Measurements from ENCODE around the gene PPIH. TPM values are rescaled to one million over a fixed set of nuclear protein-coding genes. Genes with fewer than 3 reads are reported as not detected.

Gene PPIH
- total RNA-seq, 1 experiment from 2014 or later, result 79.0 TPM

DNA sequence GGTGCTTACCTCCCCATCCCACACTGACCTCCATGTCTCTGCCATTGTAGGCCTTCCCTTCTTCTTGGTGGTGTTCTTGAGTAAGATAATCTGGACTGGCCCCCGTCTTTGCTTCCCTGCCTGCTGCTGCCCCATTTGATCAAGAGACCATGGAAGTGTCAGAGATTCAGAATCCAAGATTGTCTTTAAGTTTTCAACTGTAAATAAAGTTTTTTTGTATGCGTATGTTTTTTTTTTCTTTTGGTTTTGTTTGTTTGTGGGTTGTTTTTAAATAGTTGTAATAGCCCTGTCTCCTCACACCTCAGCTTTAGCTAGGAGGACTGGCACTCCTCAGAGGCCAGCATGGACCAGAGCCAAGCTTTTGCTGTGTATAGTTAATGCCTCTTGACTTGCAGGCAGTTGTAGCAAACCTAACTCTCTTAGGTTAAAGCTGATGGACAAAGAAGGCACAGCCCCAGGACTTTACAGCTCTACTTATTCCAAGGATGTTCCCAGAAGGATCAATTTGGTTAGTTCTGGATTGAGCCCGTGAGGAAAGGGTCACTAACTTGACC lies 18.4 kb downstream of the PPIH start:
- Histone ChIP-seq H3K4me1 (ENCODE audit: insufficient read depth, low read length, poor library complexity, severe bottlenecking) (peaks cover 5% of the 10 kb centered on the region), H3K36me3 (ENCODE audit: insufficient read depth, low read length, poor library complexity, severe bottlenecking) (peaks cover 21% of the 10 kb centered on the region), H3K27ac (ENCODE audit: low read depth, low read length, poor library complexity, severe bottlenecking) (no peak overlapping the region), H3K4me3 (ENCODE audit: low read depth, low read length, poor library complexity, severe bottlenecking) (no peak overlapping the region), H3K9me3 (ENCODE audit: low read depth, low read length, poor library complexity, severe bottlenecking) (no peaks in the 10 kb centered on the region), H3K27me3 (replicated peaks; ENCODE audit: insufficient read depth, low read depth, low read length, poor library complexity) (no peaks in the 10 kb centered on the region)
- ChIA-PET POLR2A (ENCODE audit: low non-redundant PET) (no interaction called here), CTCF (no interaction called here)
- TF ChIP-seq EZH2 (IDR thresholded peaks at IDR 0.05; ENCODE audit: borderline replicate concordance, low read depth, low read length, poor library complexity, severe bottlenecking), result no peak
- DNase-seq (ENCODE audit: low spot score), result no peak
- intact Hi-C loops (cut with micrococcal nuclease; ENCODE audit: unreplicated experiment), result no loop called here
- BruUV-seq (replicated peaks), result no TSS peak

DNA sequence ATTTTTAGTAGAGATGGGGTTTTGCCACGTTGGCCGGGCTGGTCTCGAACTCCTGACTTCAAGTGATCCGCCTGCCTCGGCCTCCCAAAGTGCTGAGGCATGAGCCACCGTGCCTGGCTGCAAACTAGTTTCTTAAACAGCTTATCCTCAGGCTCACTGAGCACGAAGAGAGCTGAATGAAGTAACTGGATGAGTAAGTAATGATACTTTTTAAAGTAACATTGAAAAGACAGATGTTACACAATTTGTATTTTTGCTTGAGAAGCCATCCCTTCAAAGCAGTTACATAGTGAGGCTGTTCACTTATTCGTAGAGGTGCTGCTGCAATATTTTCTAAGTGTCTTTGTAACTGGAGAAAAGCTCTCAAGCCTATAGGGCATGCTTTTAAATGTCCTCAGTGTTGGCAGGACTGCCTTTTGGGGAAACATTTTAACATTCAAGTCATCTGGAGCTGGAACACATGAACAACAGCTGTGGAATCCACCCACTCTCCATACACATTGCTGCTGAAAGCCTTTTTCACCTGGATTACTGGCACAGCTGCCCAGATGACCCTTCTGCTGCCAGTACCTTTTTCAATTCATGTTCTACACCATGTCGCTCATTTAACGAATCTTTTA lies 21.3 kb downstream of the PPIH start:
- ChIA-PET POLR2A (ENCODE audit: low non-redundant PET) (no interaction called here), CTCF (no interaction called here)
- TF ChIP-seq EZH2 (IDR thresholded peaks at IDR 0.05; ENCODE audit: borderline replicate concordance, low read depth, low read length, poor library complexity, severe bottlenecking), result no peak
- TF ChIP-seq, protein P1, sequence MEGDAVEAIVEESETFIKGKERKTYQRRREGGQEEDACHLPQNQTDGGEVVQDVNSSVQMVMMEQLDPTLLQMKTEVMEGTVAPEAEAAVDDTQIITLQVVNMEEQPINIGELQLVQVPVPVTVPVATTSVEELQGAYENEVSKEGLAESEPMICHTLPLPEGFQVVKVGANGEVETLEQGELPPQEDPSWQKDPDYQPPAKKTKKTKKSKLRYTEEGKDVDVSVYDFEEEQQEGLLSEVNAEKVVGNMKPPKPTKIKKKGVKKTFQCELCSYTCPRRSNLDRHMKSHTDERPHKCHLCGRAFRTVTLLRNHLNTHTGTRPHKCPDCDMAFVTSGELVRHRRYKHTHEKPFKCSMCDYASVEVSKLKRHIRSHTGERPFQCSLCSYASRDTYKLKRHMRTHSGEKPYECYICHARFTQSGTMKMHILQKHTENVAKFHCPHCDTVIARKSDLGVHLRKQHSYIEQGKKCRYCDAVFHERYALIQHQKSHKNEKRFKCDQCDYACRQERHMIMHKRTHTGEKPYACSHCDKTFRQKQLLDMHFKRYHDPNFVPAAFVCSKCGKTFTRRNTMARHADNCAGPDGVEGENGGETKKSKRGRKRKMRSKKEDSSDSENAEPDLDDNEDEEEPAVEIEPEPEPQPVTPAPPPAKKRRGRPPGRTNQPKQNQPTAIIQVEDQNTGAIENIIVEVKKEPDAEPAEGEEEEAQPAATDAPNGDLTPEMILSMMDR (conservative IDR thresholded peaks at IDR 0.05; ENCODE audit: low read depth, low read length), result no peak
- Histone ChIP-seq H3K9me3 (ENCODE audit: low read depth, low read length, poor library complexity, severe bottlenecking) (no peaks in the 10 kb centered on the region), H3K27ac (ENCODE audit: low read depth, low read length, poor library complexity, severe bottlenecking) (no peak overlapping the region), H3K36me3 (ENCODE audit: insufficient read depth, low read length, poor library complexity, severe bottlenecking) (peaks cover 32% of the 10 kb centered on the region), H3K4me3 (ENCODE audit: low read depth, low read length, poor library complexity, severe bottlenecking) (no peak overlapping the region), H3K4me1 (ENCODE audit: insufficient read depth, low read length, poor library complexity, severe bottlenecking) (peaks cover 5% of the 10 kb centered on the region), H3K27me3 (replicated peaks; ENCODE audit: insufficient read depth, low read depth, low read length, poor library complexity) (no peaks in the 10 kb centered on the region)
- no TSS peak for BruUV-seq (replicated peaks)
- DNase-seq (ENCODE audit: low spot score), result no peak
- intact Hi-C loops (cut with micrococcal nuclease; ENCODE audit: unreplicated experiment), result no loop called here

DNA sequence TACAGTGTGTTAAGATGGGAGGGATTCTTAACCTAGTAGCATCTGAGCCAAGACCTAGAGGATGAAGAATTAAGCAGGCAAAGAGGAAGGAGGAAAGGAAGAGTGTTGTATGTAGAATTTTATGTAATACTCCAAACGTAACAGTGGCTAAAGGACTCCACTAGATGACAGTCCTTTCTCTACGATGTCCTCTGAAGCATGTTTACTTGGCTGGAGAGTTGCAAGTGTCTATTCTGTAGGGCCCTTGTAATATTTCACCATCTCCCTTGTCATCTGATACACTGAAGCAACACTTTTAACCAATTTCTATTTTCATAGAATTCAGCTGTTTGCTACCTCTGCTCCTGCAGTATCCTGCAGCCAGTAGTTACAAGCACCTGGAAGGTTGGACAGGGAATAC lies 21.8 kb downstream of the PPIH start:
- Histone ChIP-seq H3K4me3 (ENCODE audit: low read depth, low read length, poor library complexity, severe bottlenecking) (no peak overlapping the region), H3K4me1 (ENCODE audit: insufficient read depth, low read length, poor library complexity, severe bottlenecking) (peaks cover 8% of the 10 kb centered on the region), H3K9me3 (ENCODE audit: low read depth, low read length, poor library complexity, severe bottlenecking) (no peaks in the 10 kb centered on the region), H3K36me3 (ENCODE audit: insufficient read depth, low read length, poor library complexity, severe bottlenecking) (peaks cover 32% of the 10 kb centered on the region), H3K27me3 (replicated peaks; ENCODE audit: insufficient read depth, low read depth, low read length, poor library complexity) (no peaks in the 10 kb centered on the region), H3K27ac (ENCODE audit: low read depth, low read length, poor library complexity, severe bottlenecking) (peak overlapping the region; percentile 6)
- intact Hi-C loops (cut with micrococcal nuclease; ENCODE audit: unreplicated experiment), result no loop called here
- TF ChIP-seq, protein P1 (conservative IDR thresholded peaks at IDR 0.05; ENCODE audit: low read depth, low read length), result no peak
- no peak for TF ChIP-seq EZH2 (IDR thresholded peaks at IDR 0.05; ENCODE audit: borderline replicate concordance, low read depth, low read length, poor library complexity, severe bottlenecking)
- ChIA-PET POLR2A (ENCODE audit: low non-redundant PET) (no interaction called here), CTCF (no interaction called here)
- DNase-seq (ENCODE audit: low spot score), result no peak
- no TSS peak for BruUV-seq (replicated peaks)
